HG02571 (cell line): ENCODE results near the gene TPM3.
"Not testable (repeated sequence)": the region's sequence is repeated elsewhere in the genome, so short reads cannot be mapped to it uniquely, and the experiment has no call there.

ENCODE experiments used
- ATAC-seq: cut with Tn5 transposase; IDR thresholded peaks from one replicate; pipeline ENCODE4 v1.9.1; 2021; ENCODE audit warnings: mild to moderate bottlenecking, moderate library complexity; ENCODE audit not compliant: unreplicated experiment

TPM3 gene

GRCh38 chr1:154206196-154206595, 14.3 kb upstream of the TPM3 start, which contains the start of gene CFAP141:
TSS of gene CFAP141 (minus strand) at chr1:154206333. CDS start at chr1:154206307, 26 bp downstream.
- ATAC-seq = no peak

DNA sequence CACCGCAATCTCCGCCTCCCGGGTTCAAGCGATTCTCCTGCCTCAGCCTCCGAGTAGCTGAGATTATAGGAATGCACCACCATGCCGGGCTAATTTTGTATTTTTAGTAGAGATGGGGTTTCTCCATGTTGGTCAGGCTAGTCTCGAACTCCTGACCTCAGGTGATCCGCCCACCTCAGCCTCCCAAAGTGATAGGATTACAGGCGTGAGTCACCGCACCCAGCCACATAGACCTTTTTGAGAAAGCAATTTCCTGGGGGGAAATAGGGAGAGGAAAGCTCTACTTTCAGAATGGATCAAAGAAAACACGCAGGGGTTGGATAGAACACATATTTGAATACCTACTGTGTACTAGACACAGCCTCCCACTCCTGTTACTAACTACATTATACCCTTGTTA, 13.9 kb upstream of the TPM3 start:
- ATAC-seq = not testable (repeated sequence)

GRCh38 chr1:154199563-154199879, 7.6 kb upstream of the TPM3 start:
- ATAC-seq = no peak

DNA sequence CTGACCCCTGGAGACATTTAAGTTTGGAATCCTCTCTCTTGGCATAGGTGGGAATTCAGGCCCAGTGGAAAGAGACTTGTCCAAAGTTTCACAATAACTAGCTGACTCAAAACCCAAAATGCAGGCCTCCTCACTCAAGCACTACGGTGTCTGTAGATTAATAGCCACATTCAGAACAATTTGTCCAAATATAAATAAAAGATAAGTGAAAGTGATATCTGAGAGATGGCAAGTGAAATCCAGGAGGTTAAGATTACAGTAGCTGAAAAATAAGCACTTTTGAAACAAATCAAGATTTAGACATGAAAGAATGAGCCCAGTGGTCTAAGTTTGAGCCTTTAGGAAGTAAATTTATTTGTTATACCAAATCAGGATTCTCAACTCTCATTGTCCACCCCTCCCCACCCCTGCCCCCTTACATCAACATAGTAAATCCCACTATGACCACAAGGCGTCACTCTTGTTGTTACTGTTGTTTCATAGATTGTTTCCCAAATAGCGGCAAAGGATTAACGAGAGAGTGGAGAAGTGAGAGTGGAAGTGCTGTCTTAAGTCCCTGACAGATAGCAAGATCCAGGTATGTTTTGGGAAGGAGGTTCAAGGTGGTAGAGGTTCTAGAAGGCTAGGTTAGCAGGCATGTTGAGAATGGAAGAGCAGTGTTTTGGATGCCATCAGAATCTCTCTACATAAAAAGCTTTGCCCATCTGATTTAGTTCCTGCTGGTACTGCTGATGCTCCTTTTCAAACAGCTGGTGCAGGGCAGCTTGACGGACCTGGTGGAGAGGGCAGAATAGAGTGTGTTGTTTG, 7.1 kb upstream of the TPM3 start:
- no peak for ATAC-seq

DNA sequence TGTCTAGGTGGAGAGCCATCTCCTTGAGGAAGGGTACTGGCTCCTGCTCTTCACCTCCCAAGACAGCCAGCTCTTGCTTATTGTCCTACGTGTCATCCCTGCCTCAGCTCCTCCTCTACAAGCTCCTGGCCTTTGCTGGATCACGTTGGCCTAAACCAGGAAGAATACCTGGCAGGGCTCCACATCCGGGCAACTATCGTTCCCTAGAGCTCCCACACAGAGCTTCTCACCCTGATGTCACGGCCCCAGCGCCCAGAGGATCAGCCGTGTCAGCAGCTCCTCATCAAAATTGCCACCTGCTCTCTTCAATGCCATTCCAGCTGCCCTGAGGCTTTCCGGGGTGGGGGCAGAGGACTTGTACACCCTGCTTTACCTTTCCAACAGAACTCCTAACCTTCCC, 1.9 kb upstream of the TPM3 start:
- no peak for ATAC-seq

GRCh38 chr1:154192476-154192875, 576 bp upstream of the TPM3 start:
- ATAC-seq = no peak

GRCh38 chr1:154190550-154190949, 1.4 kb downstream of the TPM3 start:
- ATAC-seq = no peak

DNA sequence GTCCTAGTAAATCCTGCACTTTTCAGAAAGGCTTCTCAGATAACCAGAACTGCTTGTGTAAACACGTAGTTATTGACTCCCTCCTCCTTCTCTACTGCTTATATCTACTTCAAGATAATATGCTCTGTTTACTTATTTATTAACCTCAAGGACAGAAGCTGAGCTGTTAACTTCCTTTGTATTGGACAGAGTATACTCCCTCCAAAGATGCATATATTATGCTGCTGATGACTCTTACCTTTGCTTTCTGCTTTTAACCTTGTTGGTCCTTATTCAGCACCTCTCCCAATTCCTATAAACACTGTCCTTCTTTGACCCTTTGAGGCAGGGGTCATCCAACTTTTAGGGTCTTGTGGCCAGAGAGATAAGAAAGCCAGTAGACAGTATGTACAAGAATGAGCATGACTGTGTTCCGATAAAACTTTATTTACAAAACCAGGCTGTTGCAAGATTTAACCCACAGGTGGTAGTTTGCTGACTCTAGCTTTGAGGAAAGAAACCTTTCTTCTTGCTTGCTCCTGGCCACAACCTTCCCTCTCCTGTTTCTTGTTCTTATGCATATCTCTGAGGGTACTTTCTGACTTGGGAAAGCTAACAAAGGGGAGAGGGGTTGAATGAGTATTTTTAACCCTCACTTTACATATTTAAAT, 4.9 kb downstream of the TPM3 start:
- no peak for ATAC-seq

DNA sequence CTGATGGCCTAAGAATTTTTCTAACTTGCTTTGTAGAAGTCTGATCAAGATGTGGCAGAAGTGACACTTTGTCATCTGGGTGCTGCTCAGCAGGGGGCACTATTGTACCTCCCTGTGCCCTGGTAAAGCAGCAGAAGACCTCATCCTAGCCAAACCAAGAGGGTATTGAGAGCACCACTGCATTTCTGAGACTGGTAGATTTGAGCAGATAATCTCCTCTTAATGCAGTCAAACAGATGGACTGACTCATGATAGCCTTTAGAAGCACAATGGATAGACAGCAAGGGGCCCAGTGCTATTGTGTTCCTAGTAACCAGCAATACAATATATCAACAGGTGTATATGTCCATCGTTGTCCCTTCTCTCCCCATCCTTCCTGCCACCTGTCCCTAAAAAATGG, 5.7 kb downstream of the TPM3 start:
- no peak for ATAC-seq

DNA sequence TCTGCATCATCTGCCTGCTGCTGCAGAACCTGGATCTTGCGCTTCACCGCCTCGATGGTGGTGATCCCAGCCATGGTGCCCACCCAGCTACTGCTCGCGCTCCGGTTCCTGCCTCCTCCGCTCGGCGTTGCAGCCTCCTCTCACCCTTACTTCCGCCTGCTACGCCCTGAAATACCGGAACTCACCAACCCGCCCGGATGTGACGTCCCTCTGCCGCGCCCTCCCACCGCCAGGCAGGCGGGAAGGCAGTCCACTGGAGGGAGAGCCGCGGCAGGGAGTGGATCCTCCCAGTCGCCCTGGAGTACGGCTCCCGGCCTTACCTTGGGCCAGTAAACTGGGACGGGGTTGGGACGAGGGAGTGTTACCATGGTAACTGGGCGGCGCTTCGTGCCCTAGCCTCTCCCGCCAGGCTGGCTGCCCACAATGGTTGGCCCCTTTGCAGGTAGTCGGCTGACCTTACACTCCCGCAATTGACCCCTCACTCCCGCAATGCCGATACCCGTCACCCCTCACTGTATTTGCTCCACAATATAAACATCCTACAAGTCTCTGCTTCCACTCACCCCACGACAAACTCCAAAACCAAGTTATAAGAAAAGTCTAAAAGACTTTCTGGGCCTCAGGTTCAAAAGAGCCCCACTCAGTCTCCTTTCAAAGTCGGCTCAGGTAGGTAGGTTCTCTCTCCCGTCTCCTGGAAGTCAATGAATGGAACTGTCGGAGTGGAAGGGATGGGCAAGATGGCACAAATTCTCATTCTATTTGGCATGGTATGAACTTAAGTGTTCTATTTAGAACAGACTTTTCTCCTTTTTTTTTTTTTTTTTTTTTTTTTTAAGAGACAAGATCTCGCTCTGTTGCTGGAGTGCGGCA, 8.6 kb downstream of the TPM3 start:
- peak; percentile 71 for ATAC-seq

DNA sequence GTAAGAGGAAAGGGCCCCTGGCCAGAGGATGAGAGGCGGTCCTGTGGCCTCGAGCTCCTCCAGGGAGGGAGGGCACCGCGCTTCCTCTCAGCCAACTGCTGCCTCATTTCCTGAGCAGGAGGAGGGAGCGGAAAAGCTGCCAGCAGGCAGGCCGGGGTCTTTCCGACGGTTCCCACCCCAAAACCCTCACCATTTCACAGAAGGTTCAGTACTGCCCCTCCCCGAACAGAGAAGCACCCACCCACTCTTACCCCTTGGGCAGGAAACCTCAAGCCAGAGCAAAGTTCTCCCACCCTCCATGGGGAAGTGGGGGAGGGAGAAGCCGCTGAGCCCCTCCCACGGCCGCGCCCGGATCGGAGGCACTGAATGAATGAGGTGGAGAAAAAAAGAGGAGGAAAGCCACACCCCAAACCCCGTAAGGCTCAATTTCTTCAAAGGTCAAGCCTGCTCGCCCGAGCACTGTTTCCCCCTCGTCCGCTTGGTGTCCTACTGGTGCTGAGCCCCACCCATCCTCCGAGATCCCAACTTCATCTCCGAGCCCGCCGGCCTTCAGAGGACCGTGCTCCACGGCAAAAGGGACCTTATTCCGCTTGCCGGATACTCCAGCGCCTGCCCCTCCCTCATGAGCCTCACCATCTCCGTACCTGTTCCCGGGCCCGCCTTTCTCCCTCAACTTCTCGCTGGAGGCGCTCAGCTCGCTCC, 9.4 kb downstream of the TPM3 start:
- ATAC-seq = peak; percentile 56

DNA sequence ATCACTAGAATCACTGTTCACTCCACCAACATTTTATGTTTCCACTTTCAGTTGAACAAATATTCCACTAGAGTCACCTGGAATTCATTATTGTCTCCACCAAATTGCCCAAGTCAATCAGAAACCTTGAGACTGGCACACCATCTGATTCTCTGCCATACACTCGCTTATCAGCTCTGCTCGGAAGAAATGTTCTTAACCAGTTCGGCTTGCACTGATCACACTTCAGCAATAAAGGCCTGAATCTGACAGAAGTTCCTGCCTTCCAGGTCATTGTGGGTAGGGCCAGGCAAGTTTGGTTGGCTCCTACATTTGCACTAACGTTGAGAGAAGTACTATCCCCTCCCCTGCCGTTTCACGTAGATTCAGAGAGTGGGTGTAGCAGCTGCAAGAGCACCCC, 10.0 kb downstream of the TPM3 start:
- no peak for ATAC-seq

GRCh38 chr1:154179946-154180687, 11.8 kb downstream of the TPM3 start:
- ATAC-seq = no peak

- ATAC-seq = no peak
These were observed 12.7 kb downstream of the TPM3 start for GRCh38 chr1:154178911-154179811.

DNA sequence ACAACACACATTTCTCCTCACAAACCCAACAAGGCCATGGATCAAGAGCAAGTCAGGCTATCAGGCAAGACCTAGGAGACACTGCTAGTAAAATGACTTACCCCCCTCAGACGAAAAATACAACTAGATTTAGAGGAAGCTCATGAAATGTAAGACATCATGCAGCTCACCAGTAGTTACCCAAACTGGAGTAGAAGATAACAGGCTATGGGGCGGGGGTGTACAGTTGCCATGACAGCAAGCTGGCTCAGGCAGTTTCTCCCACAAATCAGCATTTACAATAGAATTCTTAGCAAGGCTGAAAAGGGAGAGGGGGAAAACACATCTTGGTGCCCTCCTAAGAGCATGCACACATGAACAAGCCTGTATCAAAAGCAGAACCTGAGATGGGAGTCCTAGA, 13.9 kb downstream of the TPM3 start:
- ATAC-seq = no peak

- ATAC-seq = no peak
These were observed 15.6 kb downstream of the TPM3 start for GRCh38 chr1:154176337-154176736.

GRCh38 chr1:154174654-154175053, 17.2 kb downstream of the TPM3 start:
- ATAC-seq = no peak

DNA sequence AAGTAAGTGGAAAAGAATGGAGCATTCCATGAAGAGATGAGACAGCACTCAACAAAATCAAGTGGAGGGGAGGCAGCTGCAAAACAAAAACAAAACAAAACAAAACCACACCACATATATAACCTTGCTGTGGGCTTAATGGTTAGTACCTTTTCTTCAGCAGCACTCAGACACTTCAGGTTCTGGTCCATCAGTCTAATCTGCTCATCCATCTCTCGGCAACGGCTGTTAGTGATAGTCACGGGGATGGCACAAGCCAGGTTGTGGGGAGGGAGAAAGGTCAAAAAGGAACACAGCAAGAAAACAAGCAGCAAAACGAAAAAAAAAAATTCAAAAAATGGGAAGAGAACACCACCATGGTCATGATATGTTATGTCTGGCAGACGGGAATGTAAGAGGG, 20.0 kb downstream of the TPM3 start:
- no peak for ATAC-seq

DNA sequence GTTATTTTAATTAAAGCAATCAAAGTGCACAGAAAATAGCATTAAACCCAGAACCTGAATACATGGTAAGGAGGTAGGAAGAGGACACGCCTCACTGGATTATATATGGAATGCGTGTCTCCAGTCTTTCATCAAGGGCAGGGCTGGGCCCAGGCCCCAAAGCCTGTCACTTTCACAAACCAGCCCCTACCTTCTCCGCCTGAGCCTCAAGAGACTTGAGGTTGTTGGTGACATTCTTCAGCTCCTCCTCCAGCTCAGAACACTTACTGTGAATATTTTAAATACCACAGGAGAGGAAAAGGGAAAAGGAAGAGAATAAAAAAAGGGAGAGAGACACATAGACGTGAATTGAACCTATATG, 20.7 kb downstream of the TPM3 start:
- ATAC-seq = no peak
